Activated T-cell treated with anti-CD3 and anti-CD28 coated beads, Interleukin-2, amount 50 U/mL, for 4 hours (primary cell): ENCODE results near the gene KCNQ4. TPM values are rescaled to one million over a fixed set of nuclear protein-coding genes. Genes with fewer than 3 reads are reported as not detected.

Experiments
- ATAC-seq, 2 donors: fragments of 200-7000 bp; cut with Tn5 transposase; one replicate each; pipeline ENCODE4 v1.10.0; 2021
- DNase-seq: peaks from one replicate; pipeline ENCODE4 v3.0.0-alpha.2; 2020
- H3K27me3 Mint-ChIP-seq: one replicate; pipeline ENCODE4 v1.8.0; 2021; ENCODE audit warnings: low read depth, mixed read lengths
- H3K36me3 Mint-ChIP-seq: one replicate; pipeline ENCODE4 v1.8.0; 2022; ENCODE audit warnings: mixed read lengths; ENCODE audit not compliant: insufficient read depth
- H3K4me1 Mint-ChIP-seq: one replicate; pipeline ENCODE4 v1.8.0; 2021; ENCODE audit warnings: low read depth, mixed read lengths
- H3K4me3 Mint-ChIP-seq: one replicate; pipeline ENCODE4 v1.8.0; 2021; ENCODE audit warnings: mild to moderate bottlenecking, moderate library complexity, mixed read lengths
- H3K9me3 Mint-ChIP-seq: one replicate; pipeline ENCODE4 v1.8.0; 2021; ENCODE audit warnings: mixed read lengths
- total RNA-seq, 3 donors: library from RNA; stranded (reverse); gene quantifications; one replicate each; pipeline ENCODE4 v1.2.1, GENCODE V29; 2021

Gene KCNQ4
- total RNA-seq, 3 donors from 2014 or later = 0.24 to 0.56 (median 0.24) TPM

DNA sequence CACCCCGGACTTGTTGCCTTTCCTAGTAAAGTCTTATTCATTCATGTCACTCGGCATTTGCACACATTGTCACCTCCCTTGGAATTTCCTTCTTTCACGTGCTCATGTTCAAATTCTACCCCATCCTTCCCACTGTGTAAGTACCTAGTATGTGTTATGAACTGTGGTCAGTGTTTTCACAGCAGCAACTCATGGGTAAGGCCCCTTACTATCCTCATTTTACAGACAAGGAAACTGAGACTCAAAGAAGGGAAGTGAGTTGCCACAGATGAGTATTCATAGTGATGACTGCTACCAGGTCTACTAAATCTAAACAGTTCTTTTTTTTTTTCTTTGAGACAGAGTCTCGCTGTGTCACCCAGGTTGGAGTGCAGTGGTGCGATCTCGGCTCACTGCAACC, 68.1 kb downstream of the KCNQ4 start:
- no peaks in the 10 kb centered on the region for H3K27me3 Mint-ChIP-seq
- H3K4me1 Mint-ChIP-seq = peaks cover 4% of the 10 kb centered on the region
- H3K4me3 Mint-ChIP-seq = no peak overlapping the region
- no peaks in the 10 kb centered on the region for H3K9me3 Mint-ChIP-seq
- ATAC-seq (no peak), DNase-seq (no peak)
- no peaks in the 10 kb centered on the region for H3K36me3 Mint-ChIP-seq

DNA sequence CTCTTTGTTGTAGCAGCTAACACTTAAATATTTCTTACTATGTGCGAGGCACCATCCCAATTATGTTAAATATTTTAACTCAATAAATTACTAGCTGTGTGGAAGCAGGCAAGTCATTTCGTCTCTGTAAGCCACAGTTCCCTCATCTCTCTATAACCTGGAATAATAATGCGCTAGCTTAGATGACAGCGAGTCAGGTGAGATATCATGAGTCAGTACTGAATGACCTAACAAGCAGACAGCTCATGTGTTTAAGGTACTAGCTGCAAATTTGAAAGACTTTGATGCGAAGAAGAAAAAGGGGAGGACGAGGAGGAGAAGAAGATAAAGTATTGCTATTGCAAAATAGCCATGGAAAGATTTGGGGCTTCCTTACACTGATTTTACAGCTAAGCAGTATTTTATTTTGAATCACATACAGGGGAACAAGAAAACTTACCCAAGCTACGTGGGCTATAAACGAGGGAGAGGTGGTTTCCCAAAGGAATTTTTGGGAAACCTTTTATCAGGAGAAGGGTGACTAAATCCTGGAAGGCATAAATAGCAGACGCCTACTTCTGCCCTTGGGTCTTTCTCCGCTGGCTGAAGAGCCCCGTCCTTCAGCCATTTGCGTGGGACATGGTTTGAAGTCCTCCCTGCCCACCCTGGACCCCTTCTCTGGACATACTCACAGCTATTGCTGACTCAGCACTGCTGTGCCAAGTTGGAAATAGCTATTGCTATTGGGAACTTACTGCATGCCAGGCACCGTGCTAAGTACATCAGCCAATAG, 69.7 kb downstream of the KCNQ4 start:
- no peaks in the 10 kb centered on the region for H3K9me3 Mint-ChIP-seq
- H3K27me3 Mint-ChIP-seq = no peaks in the 10 kb centered on the region
- DNase-seq (no peak), ATAC-seq (no peak)
- H3K4me3 Mint-ChIP-seq = no peak overlapping the region
- peaks cover 4% of the 10 kb centered on the region for H3K4me1 Mint-ChIP-seq
- no peaks in the 10 kb centered on the region for H3K36me3 Mint-ChIP-seq

DNA sequence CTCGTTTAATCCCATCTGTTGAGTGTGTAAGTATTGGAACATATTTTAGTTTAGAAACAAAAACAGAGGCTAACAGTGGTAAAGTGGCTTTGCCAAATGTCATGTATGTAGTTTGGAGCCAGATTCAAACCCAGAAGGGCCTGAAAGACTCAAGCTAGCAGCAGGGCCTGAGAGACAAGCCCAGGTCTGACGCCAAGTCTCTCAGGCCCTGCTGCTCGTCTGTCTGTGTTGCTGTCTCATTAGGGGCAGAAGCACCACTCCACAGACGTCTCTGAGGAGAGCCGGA, 70.2 kb downstream of the KCNQ4 start:
- Mint-ChIP-seq H3K27me3 (no peaks in the 10 kb centered on the region), H3K36me3 (no peaks in the 10 kb centered on the region), H3K4me1 (peaks cover 4% of the 10 kb centered on the region), H3K4me3 (no peak overlapping the region), H3K9me3 (no peaks in the 10 kb centered on the region)
- DNase-seq (no peak), ATAC-seq (no peak)

DNA sequence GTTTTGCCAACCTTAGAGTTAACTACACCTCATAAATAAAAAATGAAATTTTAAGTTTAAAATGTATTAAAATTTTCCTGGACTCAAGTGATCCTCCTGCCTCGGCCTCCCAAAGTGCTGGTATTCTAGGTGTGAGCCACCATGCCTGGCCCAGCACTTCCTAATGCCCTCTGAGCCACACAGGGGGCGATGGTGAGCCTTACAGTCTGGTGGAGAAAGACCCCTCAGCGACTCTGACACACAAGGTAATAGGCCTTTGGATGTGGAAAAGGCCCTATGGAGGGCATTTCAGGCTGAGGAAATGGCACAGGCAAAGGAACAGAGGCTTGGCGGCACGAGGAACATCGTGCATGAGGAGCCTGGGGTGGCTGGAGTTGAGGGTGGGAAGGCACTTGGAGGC, 71.9 kb downstream of the KCNQ4 start:
- Mint-ChIP-seq H3K4me3 (no peak overlapping the region), H3K36me3 (no peaks in the 10 kb centered on the region), H3K9me3 (no peaks in the 10 kb centered on the region), H3K27me3 (no peaks in the 10 kb centered on the region), H3K4me1 (peaks cover 2% of the 10 kb centered on the region)
- ATAC-seq (no peak), DNase-seq (no peak)

DNA sequence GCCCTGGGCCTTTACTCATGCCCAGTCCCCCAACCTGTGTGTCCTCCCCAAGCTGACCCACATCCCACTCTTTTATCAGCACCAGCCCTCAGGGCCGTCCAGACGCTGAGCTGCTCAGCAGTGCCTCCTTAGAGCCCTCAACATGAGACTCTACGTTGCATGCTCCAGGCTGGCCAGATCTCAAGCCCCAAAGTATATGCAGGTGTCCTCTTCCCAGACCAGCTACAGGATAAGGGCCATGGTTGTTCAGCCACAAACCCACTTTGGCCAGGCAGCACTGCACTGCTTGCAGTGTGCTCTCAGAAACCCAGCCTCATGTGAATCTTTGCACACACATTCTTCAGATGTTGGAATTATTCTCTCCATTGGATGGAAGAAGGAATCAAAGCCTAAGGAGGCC, 72.5 kb downstream of the KCNQ4 start:
- Mint-ChIP-seq H3K4me1 (peaks cover 7% of the 10 kb centered on the region), H3K27me3 (peaks cover 4% of the 10 kb centered on the region), H3K4me3 (no peak overlapping the region), H3K36me3 (no peaks in the 10 kb centered on the region), H3K9me3 (no peaks in the 10 kb centered on the region)
- ATAC-seq = no peak
- no peak for DNase-seq

DNA sequence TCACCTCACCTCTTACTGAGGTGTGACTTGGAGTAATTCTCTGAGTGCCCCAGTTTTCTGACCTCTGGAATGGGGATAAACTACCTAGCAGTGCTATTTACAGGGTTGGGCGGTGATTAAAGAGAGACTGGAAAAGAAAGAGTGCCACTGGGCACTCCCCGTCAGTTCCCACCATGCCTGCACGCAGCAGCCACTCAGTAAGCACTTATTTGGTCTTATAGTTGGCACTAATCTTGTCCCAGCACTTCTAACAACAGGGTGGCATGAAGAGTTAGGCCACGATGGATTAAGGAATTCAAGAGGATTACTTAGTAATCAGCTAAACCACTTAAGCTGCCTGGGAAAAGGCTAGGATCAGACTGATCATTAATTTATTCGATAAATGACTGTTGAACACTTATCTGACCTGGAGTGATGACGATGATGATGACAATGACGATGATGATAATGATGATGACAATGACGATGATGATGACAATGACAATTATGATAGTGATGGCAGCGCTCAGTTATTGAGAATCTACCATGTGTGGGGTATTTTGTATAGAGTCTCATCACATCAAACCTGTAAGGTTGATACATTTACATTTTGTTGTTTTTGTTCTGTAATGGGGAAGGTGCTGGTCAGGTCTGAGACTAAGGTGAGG, 73.2 kb downstream of the KCNQ4 start:
- no peaks in the 10 kb centered on the region for H3K9me3 Mint-ChIP-seq
- no peak overlapping the region for H3K4me3 Mint-ChIP-seq
- no peaks in the 10 kb centered on the region for H3K36me3 Mint-ChIP-seq
- ATAC-seq = no peak
- peaks cover 4% of the 10 kb centered on the region for H3K27me3 Mint-ChIP-seq
- no peak for DNase-seq
- H3K4me1 Mint-ChIP-seq = peaks cover 7% of the 10 kb centered on the region

DNA sequence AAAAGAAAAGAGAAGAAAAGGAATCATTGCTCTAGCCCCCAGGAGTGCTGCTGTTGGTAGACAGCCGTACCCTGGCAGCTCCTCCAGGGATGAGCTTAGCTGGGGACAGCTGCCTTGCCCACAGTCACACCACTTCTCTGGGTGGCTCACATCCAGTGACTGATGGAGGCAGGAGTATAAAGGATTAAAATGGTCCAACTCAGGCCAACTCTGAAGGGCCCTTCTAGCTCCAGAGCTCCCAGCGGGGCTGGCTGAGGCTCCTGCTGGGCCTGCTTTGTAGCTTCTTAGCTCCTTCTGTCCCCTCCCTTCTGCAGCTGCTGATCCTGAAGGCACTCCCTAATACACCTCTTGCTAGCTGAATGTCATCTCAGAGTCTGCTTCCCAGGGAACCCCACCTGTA, 74.2 kb downstream of the KCNQ4 start:
- Mint-ChIP-seq H3K27me3 (peaks cover 4% of the 10 kb centered on the region), H3K9me3 (no peaks in the 10 kb centered on the region), H3K4me3 (no peak overlapping the region)

DNA sequence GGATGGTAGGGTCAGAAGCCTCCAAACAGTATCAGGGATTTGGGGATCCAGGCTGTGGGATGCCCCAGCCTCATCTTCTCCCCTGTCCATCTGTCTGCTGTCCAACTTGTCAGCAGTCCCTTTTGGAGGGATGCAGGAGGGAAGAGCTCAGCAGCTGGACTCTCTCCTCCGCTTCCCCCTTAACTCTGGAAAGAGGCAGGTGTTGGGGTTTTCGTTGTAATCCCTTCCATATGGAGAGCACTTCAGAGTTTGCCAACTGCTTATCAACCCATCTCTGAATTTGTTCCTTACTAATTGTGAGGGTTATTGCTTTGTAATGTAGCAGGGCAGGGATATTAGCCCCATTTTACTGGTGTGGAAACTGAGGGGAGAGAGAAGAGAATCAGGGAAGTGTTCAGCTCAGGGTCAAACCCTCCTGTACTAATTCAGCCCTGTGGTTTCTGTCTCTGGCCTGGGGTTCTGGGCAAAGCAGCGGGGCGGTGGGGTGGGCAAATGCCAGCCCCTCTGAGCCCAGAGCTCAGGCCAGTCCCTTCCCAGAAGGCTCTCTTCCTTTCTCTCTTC, 75.3 kb downstream of the KCNQ4 start:
- ATAC-seq (no peak), DNase-seq (no peak)
- Mint-ChIP-seq H3K4me3 (no peak overlapping the region), H3K4me1 (peaks cover 14% of the 10 kb centered on the region), H3K36me3 (no peaks in the 10 kb centered on the region), H3K27me3 (peaks cover 4% of the 10 kb centered on the region), H3K9me3 (no peaks in the 10 kb centered on the region)

More for the DNA sequence above, 74.2 kb downstream of the KCNQ4 start:
- ATAC-seq = no peak
- DNase-seq = no peak
- H3K36me3 Mint-ChIP-seq = no peaks in the 10 kb centered on the region
- peaks cover 11% of the 10 kb centered on the region for H3K4me1 Mint-ChIP-seq

DNA sequence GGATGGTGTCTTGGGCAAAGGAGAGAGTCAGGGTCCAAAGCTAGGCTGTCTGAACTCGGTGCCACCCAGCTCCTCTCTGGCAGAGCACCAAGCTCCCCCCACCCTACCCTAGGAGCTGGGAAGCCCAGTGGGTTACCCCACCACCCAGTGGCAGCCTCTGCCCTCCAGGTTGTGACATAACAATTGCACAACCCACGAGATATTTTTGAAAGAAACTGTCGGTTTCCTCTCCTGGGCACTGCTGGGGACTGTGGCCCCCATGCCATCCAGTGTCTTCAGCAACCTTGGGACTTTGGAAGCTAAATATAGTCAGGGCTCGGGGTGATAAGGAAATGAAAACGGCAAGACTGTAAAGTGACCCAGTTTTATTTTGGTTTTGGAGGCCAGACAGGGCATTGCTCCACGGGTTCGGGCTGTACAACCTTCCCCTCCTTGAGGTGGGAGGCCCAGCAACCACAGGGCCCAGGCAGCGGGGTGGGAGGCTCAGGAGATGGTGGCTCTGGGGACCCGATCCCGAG, 77.2 kb downstream of the KCNQ4 start:
- DNase-seq (no peak), ATAC-seq (no peak)
- Mint-ChIP-seq H3K27me3 (peaks cover 4% of the 10 kb centered on the region), H3K4me3 (peak overlapping the region; percentile 74), H3K9me3 (no peaks in the 10 kb centered on the region), H3K4me1 (peaks cover 14% of the 10 kb centered on the region), H3K36me3 (no peaks in the 10 kb centered on the region)

DNA sequence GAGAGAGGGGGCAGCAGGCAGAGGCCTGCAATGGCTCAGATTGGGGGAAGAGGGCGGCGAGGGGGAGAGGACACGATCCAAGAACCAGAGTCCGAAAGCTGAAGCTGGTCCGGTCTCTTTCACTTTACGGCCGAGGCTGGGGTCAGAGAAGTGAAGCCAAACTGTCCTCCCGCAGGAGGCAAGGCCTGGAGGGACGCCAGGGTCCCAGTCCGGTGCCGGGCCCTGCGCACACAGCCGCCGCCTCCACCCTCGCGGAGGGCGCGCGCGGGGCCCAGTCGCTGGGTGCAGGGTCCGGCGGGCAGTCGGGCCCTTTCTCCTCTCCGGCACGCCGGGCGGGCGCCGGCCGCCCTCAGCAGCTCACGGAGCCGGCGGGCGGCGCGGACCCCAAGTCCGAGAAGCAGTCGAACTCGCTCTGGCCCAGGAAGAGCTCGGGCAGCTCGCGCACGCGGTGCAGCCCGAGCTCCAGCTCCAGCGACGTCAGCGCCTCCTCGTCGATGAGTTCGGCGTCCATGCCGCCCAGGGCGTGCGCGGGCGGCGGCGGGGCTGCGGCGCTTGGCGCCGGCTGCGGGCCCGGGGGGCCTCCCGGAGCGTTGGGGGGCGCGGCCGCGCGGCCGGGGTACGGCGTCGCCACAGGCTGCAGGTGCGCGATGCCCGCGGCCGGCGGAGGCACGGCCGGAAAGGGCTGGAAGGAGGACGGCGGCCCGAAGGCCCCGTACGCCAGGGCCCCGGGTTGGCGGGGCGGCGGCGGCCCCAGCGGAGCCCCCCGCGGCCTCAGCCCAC, 77.8 kb downstream of the KCNQ4 start:
- DNase-seq (peak; percentile 40), ATAC-seq (peak; percentile 31 to 38)
- H3K9me3 Mint-ChIP-seq = no peaks in the 10 kb centered on the region
- peaks cover 4% of the 10 kb centered on the region for H3K27me3 Mint-ChIP-seq
- H3K4me3 Mint-ChIP-seq = peak overlapping the region; percentile 74
- H3K4me1 Mint-ChIP-seq = peaks cover 14% of the 10 kb centered on the region
- H3K36me3 Mint-ChIP-seq = no peaks in the 10 kb centered on the region

DNA sequence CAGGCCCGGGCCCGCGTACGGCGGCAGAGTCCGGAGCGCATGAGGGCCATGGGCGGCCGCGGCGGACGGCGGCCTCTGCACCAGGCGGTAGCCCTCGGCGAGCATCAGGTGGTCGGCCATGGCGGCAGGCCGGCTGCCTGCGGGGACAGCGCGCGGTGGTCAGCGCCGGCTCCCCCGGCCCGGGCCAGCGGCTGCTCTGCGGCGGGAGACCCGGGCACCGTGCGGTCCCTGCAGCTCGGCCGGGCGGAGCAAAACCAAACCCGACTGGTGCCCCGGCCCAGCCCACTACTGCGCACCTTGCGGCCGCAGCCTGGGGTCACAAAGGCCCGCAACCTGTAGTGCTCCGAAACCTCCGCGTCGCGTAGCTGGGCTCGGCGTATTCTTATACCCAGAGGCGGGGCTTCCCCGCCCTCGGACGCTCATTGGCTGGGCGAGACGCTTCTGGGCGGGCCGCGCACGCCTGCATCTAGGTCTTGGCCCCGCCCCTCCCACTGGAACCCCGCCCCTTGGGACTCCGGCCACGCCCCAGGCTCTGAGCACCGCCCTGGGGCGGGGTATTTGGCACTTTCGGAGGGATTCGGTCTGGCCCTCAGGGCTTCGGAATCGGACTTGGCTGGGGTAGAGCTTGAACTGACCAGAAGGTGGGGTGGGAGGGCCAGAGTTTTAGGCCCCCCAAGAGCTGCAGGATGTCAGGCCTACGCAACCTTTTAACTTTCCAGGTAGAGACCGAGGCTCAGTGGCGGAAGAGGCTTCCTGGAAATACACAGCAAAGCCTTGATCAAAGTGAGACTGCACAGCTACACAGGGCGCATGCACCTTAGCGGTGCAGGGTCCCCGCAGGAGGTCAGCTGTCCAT, 78.6 kb downstream of the KCNQ4 start, which contains the start of gene CITED4:
CITED4 (minus strand) TSS at position 356 of the 856 bp plus-strand sequence; CDS start at position 120, 236 bp downstream.
- ATAC-seq (peak; percentile 98), DNase-seq (peak; percentile 95)
- Mint-ChIP-seq H3K9me3 (no peaks in the 10 kb centered on the region), H3K4me3 (peak within 1 kb of the TSS; percentile 90), H3K4me1 (peaks cover 14% of the 10 kb centered on the region), H3K27me3 (peaks cover 4% of the 10 kb centered on the region), H3K36me3 (no peaks in the 10 kb centered on the region)

DNA sequence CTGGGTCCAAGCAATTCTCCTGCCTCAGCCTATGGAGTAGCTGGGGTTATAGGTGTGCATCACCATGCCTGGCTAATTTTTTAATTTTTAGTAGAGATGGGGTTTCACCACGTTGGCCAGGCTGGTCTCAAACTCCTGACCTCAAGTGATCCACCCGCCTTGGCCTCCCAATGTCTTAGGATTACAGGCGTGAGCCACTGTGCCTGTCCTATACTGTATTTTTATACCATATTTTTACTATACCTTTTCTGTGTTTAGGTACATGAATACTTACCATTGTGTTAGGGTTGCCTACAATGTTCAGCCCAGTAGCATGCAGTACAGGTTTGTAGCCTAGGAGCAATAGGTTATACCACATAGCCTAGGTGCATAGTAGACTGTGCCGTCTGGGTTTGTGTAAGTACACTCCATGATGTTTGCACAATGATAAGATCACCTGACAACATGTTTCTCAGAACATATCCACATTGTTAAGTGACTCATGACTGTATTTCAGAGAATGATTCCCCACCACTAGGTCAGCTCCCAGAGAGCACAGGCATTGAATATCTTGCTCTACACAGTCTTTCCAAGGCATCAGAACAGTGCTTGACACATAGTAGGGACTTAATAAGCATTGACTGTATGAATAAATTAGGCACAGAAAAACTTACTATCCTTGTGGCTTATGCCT, 84.6 kb downstream of the KCNQ4 start:
- no peaks in the 10 kb centered on the region for H3K27me3 Mint-ChIP-seq
- no peaks in the 10 kb centered on the region for H3K4me1 Mint-ChIP-seq
- no peak overlapping the region for H3K4me3 Mint-ChIP-seq
- no peaks in the 10 kb centered on the region for H3K9me3 Mint-ChIP-seq
- ATAC-seq (peak; percentile 60 to 63), DNase-seq (no peak)
- no peaks in the 10 kb centered on the region for H3K36me3 Mint-ChIP-seq

DNA sequence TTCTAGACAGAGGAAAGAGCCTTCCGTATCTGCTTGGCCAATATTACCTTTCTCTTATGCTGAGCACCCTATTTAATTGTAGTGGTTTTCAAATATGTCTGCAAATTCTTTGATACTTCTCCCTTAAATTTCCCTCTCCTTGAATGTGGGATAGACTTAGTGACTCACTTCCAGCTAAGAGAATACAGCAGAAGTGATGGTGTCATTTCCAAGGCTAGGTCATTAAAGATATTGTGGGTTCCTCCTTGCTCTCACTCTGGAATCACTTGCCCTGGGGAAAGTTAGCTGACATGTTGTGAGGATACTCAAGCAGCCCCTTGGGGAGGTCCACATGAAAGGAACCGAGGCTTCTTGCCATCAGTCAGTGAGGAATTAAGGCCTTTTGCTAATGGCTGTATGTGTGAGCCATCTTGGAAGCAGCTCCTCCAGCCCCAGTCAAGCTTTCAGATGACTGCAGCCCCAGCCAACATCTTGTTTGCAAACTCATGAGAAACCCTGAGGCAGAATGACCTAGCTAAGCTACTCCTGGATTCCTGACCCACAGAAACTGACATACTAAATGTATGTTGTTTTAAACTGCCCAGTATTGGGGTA, 86.6 kb downstream of the KCNQ4 start:
- no peak for DNase-seq
- H3K27me3 Mint-ChIP-seq = no peaks in the 10 kb centered on the region
- H3K4me1 Mint-ChIP-seq = peaks cover 4% of the 10 kb centered on the region
- H3K4me3 Mint-ChIP-seq = no peak overlapping the region
- ATAC-seq = no peak
- H3K36me3 Mint-ChIP-seq = no peaks in the 10 kb centered on the region
- H3K9me3 Mint-ChIP-seq = no peaks in the 10 kb centered on the region
